ENCODE data around the gene ZNFX1.
A peak's percentile ranks its signal among the peaks of the same experiment; 100 is the strongest.
"Not testable (repeated sequence)": the region's sequence is repeated elsewhere in the genome, so short reads cannot be mapped to it uniquely, and the experiment has no call there.

ZNFX1 gene

DNA sequence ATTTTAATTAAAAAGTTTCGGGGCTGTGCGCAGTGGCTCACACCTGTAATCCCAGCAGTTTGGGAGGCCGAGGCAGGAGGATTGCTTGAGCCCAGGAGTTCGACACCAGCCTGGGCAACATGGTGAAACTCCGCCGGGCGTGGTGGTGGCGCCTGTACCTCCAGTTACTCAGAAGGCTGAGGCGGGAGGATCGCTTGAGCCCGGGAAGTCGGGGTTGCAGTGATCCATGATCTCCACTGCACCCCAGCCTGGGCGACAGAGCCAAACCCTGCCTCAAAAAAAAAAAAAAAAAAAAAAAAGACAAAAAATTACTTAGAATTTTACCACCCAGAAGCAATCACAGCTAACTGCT lies 59.1 kb downstream of the ZNFX1 start:
- Histone ChIP-seq H3K4me3 (ENCODE audit: low read depth in 1 of 2, low read length in 2 of 2) (peak overlapping the region; percentile 71 to 94), H3K36me3 (ENCODE audit: control insufficient read depth in 1 of 2, insufficient read depth in 2 of 2, low read length in 2 of 2) (peaks cover 9 to 24% of the 10 kb centered on the region in 2 donors), H3K4me1 (ENCODE audit: control insufficient read depth in 1 of 2, insufficient read depth in 2 of 2, low read length in 2 of 2) (peaks cover 7 to 11% of the 10 kb centered on the region in 2 donors), H3K27ac (ENCODE audit: low read length) (peak overlapping the region; percentile 77)
- not testable (repeated sequence) for H3K9me3 ChIP-seq (ENCODE audit: control insufficient read depth in 1 of 2, low read length in 2 of 2); H3K27me3 ChIP-seq (ENCODE audit: low read depth, low read length)

DNA sequence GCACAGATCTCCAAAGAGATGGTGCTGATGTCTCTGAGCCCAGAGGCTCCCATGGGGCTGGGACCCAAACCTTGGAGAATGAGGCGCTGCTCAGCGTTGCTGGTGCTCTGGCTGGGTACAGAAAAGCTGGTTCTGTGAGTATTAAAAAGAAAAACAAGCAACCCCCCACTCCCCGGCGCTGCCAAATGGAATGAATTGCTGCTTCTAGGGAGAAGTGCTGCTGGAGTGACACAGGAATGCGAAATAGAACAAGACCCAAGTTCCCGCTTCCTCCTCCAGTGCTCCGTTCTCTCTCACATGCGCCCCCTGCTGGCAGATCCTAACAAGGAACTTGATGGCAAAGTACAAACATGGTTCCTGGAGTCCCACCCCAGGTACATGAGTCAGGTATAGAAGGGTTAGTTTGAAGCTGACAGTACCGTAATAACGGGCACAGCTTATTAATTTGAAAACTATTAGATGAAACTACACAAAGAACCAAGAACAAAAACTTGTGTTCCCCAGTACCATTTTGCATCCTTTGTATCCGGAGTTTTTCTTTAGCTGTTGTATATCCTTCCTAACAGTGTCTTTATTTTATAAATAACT lies 60.8 kb downstream of the ZNFX1 start:
- Histone ChIP-seq H3K4me1 (ENCODE audit: control insufficient read depth in 1 of 2, insufficient read depth in 2 of 2, low read length in 2 of 2) (peaks cover 7 to 11% of the 10 kb centered on the region in 2 donors), H3K27me3 (ENCODE audit: low read depth, low read length) (no peaks in the 10 kb centered on the region), H3K36me3 (ENCODE audit: control insufficient read depth in 1 of 2, insufficient read depth in 2 of 2, low read length in 2 of 2) (peaks cover 8 to 11% of the 10 kb centered on the region in 2 donors), H3K4me3 (ENCODE audit: low read depth in 1 of 2, low read length in 2 of 2) (no peak overlapping the region), H3K9me3 (ENCODE audit: control insufficient read depth in 1 of 2, low read length in 2 of 2) (no peaks in the 10 kb centered on the region), H3K27ac (ENCODE audit: low read length) (no peak overlapping the region)

DNA sequence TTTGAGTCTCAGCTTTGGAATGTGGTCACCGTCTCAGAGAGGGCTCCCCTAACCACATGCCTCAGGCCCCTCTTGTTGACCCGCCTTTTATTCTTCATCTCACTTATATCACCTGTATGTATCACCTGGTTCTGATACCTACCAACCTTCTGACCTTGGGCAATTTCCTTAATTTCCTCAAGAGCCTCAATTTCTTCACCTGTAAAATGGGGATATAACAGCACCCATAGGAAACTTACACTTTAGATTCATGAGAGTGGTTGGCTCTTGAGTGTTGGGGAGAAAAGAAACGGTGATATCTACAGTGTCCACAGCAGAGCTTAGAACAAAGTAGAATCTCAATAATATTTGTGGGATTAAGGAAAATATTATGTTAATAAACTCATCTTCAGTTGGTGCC lies 62.6 kb downstream of the ZNFX1 start:
- Histone ChIP-seq H3K27me3 (ENCODE audit: low read depth, low read length) (no peaks in the 10 kb centered on the region), H3K4me1 (ENCODE audit: control insufficient read depth in 1 of 2, insufficient read depth in 2 of 2, low read length in 2 of 2) (peaks cover 3 to 4% of the 10 kb centered on the region in 2 donors), H3K4me3 (ENCODE audit: low read depth in 1 of 2, low read length in 2 of 2) (no peak overlapping the region), H3K36me3 (ENCODE audit: control insufficient read depth in 1 of 2, insufficient read depth in 2 of 2, low read length in 2 of 2) (no peaks in the 10 kb centered on the region), H3K27ac (ENCODE audit: low read length) (no peak overlapping the region), H3K9me3 (ENCODE audit: control insufficient read depth in 1 of 2, low read length in 2 of 2) (peaks cover 1 to 3% of the 10 kb centered on the region in 2 donors)

DNA sequence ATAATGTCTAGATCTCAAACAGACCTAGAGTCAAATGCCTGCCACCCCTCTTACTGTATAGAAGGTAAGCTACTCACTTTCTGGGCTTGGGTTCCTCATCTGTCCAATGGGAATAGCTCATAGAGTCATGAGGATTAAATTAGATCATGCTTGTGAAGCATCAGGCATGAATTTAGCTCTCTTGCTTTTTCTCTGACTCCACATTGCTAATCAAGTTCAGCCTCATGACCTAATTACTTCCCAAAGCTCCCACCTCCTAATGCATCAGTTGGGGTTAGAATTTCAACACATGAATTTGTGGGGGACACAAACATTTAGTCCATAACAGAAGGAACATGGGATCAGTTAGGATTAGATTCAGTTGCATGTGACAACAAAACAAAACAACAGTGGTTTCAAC lies 63.3 kb downstream of the ZNFX1 start:
- Histone ChIP-seq H3K27me3 (ENCODE audit: low read depth, low read length) (no peaks in the 10 kb centered on the region), H3K4me1 (ENCODE audit: control insufficient read depth in 1 of 2, insufficient read depth in 2 of 2, low read length in 2 of 2) (no peaks in the 10 kb centered on the region), H3K9me3 (ENCODE audit: control insufficient read depth in 1 of 2, low read length in 2 of 2) (peaks cover 4 to 7% of the 10 kb centered on the region in 2 donors), H3K4me3 (ENCODE audit: low read depth in 1 of 2, low read length in 2 of 2) (no peak overlapping the region), H3K36me3 (ENCODE audit: control insufficient read depth in 1 of 2, insufficient read depth in 2 of 2, low read length in 2 of 2) (no peaks in the 10 kb centered on the region), H3K27ac (ENCODE audit: low read length) (no peak overlapping the region)

DNA sequence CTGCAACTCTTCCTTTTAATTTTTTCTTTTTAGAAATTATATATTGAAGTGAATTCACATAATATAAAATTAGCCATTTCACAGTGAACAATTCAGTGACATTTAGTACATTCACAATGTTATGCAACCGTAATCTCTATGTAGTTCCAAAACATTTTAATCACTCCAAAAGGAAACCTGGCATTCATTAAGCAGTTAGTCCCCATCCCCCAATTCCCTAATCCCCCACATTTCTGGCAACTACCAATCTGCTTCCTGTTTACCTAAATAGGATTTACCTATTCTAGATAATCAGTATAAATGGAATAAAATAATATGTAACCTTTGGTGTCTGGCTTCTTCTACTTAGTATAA lies 67.1 kb downstream of the ZNFX1 start:
- no peak overlapping the region for H3K4me3 ChIP-seq (ENCODE audit: low read depth in 1 of 2, low read length in 2 of 2)
- no peaks in the 10 kb centered on the region for H3K4me1 ChIP-seq (ENCODE audit: control insufficient read depth in 1 of 2, insufficient read depth in 2 of 2, low read length in 2 of 2)
- no peaks in the 10 kb centered on the region for H3K27me3 ChIP-seq (ENCODE audit: low read depth, low read length)
- H3K27ac ChIP-seq (ENCODE audit: low read length): no peak overlapping the region
- no peaks in the 10 kb centered on the region for H3K36me3 ChIP-seq (ENCODE audit: control insufficient read depth in 1 of 2, insufficient read depth in 2 of 2, low read length in 2 of 2)
- H3K9me3 ChIP-seq (ENCODE audit: control insufficient read depth in 1 of 2, low read length in 2 of 2): peaks cover 4 to 7% of the 10 kb centered on the region in 2 donors

DNA sequence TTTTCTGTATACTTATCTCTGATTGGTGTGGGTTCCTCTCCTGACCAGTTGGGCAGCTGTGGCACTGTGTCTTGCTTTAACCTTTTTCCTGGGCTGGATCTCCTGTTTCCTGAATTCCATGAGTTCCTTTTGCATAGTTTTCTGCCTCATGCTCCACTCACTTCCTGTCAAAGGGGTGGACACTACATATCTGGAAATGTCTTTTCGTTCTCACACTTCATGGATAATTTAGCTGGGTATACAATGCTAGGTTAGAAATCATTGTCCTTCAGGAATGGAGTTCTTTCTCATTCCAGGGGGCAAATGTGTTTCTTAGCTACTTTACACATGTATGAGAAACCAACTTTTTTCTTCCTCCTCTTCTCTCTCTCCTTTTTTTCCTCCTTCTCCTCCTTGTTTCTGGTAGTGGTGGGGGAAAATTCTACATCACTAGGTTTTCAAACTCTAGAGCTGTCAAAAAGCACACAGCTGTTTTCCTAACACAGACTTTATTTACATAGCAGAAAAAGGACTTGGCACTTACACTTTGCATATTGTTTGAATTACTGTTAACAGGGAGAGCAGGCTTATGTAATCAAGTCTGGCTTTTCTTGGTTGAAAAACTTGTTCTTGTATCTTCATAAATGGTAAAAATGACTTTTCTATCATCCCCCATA lies 67.6 kb downstream of the ZNFX1 start:
- no peaks in the 10 kb centered on the region for H3K4me1 ChIP-seq (ENCODE audit: control insufficient read depth in 1 of 2, insufficient read depth in 2 of 2, low read length in 2 of 2)
- peaks cover 4 to 7% of the 10 kb centered on the region in 2 donors for H3K9me3 ChIP-seq (ENCODE audit: control insufficient read depth in 1 of 2, low read length in 2 of 2)
- H3K27me3 ChIP-seq (ENCODE audit: low read depth, low read length): no peaks in the 10 kb centered on the region
- H3K4me3 ChIP-seq (ENCODE audit: low read depth in 1 of 2, low read length in 2 of 2): no peak overlapping the region
- no peak overlapping the region for H3K27ac ChIP-seq (ENCODE audit: low read length)
- H3K36me3 ChIP-seq (ENCODE audit: control insufficient read depth in 1 of 2, insufficient read depth in 2 of 2, low read length in 2 of 2): no peaks in the 10 kb centered on the region

DNA sequence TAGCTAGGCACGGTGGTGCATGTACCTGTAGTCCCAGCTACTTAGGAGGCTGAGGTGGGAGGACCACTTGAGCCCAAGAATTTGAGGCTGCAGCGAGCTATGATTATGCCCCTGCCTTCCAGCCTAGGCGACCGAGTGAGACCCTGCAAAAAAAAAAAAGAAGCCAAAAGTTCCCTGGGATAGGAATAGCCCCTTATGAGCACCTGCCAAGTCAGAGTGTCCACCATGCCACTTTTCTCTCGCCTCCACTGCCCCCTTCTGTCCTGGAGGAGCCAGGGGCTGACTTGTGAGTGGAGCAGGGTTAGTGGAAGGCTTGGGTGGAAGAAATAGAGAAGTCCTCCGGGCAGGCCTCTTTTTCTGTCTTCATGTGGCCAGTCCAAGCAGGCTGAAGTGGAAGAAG lies 70.8 kb downstream of the ZNFX1 start:
- Histone ChIP-seq H3K4me1 (ENCODE audit: control insufficient read depth in 1 of 2, insufficient read depth in 2 of 2, low read length in 2 of 2) (no peaks in the 10 kb centered on the region), H3K4me3 (ENCODE audit: low read depth in 1 of 2, low read length in 2 of 2) (no peak overlapping the region)

DNA sequence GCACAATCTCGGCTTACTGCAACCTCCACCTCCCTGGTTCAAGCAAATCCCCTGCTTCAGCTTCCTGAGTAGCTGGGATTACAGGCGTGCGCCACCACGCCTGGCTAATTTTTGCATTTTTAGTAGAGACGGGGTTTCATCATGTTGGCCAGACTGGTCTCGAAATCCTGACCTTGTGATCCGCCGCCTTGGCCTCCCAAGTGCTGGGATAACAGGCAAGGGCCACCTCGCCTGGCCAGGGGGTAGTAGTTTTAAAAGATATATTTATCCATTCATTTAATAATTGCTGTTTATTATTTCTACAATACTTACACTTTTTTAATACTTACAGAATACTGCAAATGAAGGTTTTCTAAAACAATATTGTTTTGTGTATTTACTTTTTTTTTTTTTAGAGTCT lies 74.1 kb downstream of the ZNFX1 start:
- Histone ChIP-seq H3K36me3 (ENCODE audit: control insufficient read depth in 1 of 2, insufficient read depth in 2 of 2, low read length in 2 of 2) (no peaks in the 10 kb centered on the region), H3K4me1 (ENCODE audit: control insufficient read depth in 1 of 2, insufficient read depth in 2 of 2, low read length in 2 of 2) (no peaks in the 10 kb centered on the region), H3K9me3 (ENCODE audit: control insufficient read depth in 1 of 2, low read length in 2 of 2) (no peaks in the 10 kb centered on the region), H3K4me3 (ENCODE audit: low read depth in 1 of 2, low read length in 2 of 2) (no peak overlapping the region), H3K27ac (ENCODE audit: low read length) (no peak overlapping the region), H3K27me3 (ENCODE audit: low read depth, low read length) (no peaks in the 10 kb centered on the region)

More for the DNA sequence above, 70.8 kb downstream of the ZNFX1 start:
- H3K9me3 ChIP-seq (ENCODE audit: control insufficient read depth in 1 of 2, low read length in 2 of 2): peaks cover 4 to 7% of the 10 kb centered on the region in 2 donors
- no peaks in the 10 kb centered on the region for H3K27me3 ChIP-seq (ENCODE audit: low read depth, low read length)
- no peak overlapping the region for H3K27ac ChIP-seq (ENCODE audit: low read length)
- H3K36me3 ChIP-seq (ENCODE audit: control insufficient read depth in 1 of 2, insufficient read depth in 2 of 2, low read length in 2 of 2): no peaks in the 10 kb centered on the region

DNA sequence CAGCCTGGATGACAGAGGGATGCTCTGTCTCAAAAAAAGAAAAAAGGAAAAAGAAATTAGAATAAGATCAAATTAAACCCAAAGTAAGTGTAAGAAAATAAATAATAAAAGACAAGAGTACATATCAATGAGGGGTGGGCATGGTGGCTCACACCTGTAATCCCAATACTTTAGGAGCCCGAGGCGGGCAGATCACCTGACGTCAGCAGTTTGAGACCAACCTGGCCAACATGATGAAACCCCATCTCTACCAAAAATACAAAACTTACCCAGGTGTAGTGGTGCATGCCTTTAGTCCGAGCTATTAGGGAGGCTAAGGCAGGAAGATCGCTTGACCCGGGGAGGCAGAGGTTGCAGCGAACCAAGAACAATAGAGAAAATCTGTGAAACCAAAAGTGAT lies 74.8 kb downstream of the ZNFX1 start:
- Histone ChIP-seq H3K36me3 (ENCODE audit: control insufficient read depth in 1 of 2, insufficient read depth in 2 of 2, low read length in 2 of 2) (no peaks in the 10 kb centered on the region), H3K4me1 (ENCODE audit: control insufficient read depth in 1 of 2, insufficient read depth in 2 of 2, low read length in 2 of 2) (no peaks in the 10 kb centered on the region), H3K4me3 (ENCODE audit: low read depth in 1 of 2, low read length in 2 of 2) (no peak overlapping the region), H3K27me3 (ENCODE audit: low read depth, low read length) (no peaks in the 10 kb centered on the region), H3K9me3 (ENCODE audit: control insufficient read depth in 1 of 2, low read length in 2 of 2) (no peaks in the 10 kb centered on the region), H3K27ac (ENCODE audit: low read length) (no peak overlapping the region)

DNA sequence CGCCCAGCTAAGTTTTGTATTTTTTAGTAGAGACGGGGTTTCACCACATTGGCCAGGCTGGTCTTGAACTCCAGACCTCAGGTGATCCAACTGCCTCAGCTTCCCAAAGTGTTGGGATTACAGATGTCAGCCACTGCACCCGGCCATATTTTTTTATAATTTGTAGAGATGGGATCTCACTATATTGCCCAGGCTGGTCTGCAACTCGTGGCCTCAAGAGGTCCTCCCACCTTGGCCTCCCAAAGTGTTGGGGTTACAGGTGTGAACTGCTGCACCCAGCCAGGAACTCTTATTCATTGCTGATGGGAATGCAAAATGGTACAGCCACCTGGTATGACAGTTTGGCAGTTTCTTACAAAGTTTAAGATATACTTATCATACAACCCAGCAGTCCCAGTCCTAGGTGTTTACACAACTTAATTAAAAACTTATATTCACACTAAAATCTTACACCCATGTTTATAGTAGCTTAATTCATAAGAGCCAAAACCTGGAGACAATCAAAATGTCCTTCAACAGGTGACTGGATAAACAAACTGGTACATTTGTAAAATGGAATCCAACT lies 78.0 kb downstream of the ZNFX1 start:
- Histone ChIP-seq H3K4me3 (ENCODE audit: low read depth in 1 of 2, low read length in 2 of 2) (no peak overlapping the region), H3K27ac (ENCODE audit: low read length) (no peak overlapping the region)

DNA sequence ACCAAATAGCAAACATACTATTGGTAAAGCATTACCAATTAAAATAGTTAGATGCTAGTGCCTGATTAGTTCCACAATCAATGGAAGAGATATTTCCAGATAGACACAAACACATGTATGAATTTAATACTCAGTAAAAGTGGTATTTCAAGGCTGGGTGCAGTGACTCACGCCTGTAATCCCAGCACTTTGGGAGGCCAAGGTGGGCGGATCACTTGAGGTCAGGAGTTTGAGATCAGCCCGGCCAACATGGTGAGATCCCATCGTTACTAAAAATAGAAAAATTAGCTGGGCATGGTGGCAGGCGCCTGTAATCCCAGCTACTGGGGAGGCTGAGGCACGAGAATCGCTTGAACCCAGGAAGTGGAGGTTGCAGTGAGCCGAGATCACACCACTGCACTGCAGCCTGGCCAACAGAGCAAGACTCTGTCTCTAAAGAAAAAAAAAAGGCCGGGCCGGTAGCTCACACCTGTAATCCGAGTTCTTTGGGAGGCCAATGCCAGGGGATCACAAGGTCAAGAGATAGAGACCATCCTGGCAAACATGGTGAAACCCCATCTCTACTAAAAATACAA lies 84.8 kb downstream of the ZNFX1 start:
- H3K27ac ChIP-seq (ENCODE audit: low read length); H3K36me3 ChIP-seq (ENCODE audit: control insufficient read depth in 1 of 2, insufficient read depth in 2 of 2, low read length in 2 of 2); H3K4me1 ChIP-seq (ENCODE audit: control insufficient read depth in 1 of 2, insufficient read depth in 2 of 2, low read length in 2 of 2); H3K4me3 ChIP-seq (ENCODE audit: low read depth in 1 of 2, low read length in 2 of 2); H3K9me3 ChIP-seq (ENCODE audit: control insufficient read depth in 1 of 2, low read length in 2 of 2); H3K27me3 ChIP-seq (ENCODE audit: low read depth, low read length): not testable (repeated sequence)

More for the DNA sequence above, 78.0 kb downstream of the ZNFX1 start:
- Histone ChIP-seq H3K9me3 (ENCODE audit: control insufficient read depth in 1 of 2, low read length in 2 of 2) (no peaks in the 10 kb centered on the region), H3K36me3 (ENCODE audit: control insufficient read depth in 1 of 2, insufficient read depth in 2 of 2, low read length in 2 of 2) (no peaks in the 10 kb centered on the region), H3K4me1 (ENCODE audit: control insufficient read depth in 1 of 2, insufficient read depth in 2 of 2, low read length in 2 of 2) (no peaks in the 10 kb centered on the region), H3K27me3 (ENCODE audit: low read depth, low read length) (no peaks in the 10 kb centered on the region)
